ENCODE measurements around the gene DOCK6. TPM values are rescaled to one million over a fixed set of nuclear protein-coding genes. Genes with fewer than 3 reads are reported as not detected.

The DOCK6 gene
- total and polyA plus RNA-seq, 10 of the 15 experiments (the other 5 are each of a cell fraction or from before 2014, with no cell fraction given): 0.76 to 24.8 (median 4.7) TPM

GRCh38 chr19:11273989-11274388 lies 11.7 kb upstream of the DOCK6 start (continued):
- TF ChIP-seq ELK1 (IDR thresholded peaks at IDR 0.05; ENCODE audit: low read depth, low read length) (no peak), SMAD1 (IDR thresholded peaks at IDR 0.05; ENCODE audit: low read depth, partially characterized antibody) (no peak), ESRRA (IDR thresholded peaks at IDR 0.05; ENCODE audit: low read length) (no peak), IKZF1 (conservative IDR thresholded peaks at IDR 0.05) (no peak)
- TF ChIP-seq, protein P1, sequence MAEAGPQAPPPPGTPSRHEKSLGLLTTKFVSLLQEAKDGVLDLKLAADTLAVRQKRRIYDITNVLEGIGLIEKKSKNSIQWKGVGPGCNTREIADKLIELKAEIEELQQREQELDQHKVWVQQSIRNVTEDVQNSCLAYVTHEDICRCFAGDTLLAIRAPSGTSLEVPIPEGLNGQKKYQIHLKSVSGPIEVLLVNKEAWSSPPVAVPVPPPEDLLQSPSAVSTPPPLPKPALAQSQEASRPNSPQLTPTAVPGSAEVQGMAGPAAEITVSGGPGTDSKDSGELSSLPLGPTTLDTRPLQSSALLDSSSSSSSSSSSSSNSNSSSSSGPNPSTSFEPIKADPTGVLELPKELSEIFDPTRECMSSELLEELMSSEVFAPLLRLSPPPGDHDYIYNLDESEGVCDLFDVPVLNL (IDR thresholded peaks at IDR 0.05; ENCODE audit: low read depth, low read length): no peak

GRCh38 chr19:11273296-11273695 lies 11.0 kb upstream of the DOCK6 start:
- Histone ChIP-seq H3K79me2 (ENCODE audit: control insufficient read depth, insufficient read depth, low read length) (no peaks in the 10 kb centered on the region), H3K4me3 (no peak overlapping the region), H3K36me3 (ENCODE audit: control insufficient read depth in 2 of 2, insufficient read depth in 2 of 2, low read length in 1 of 2) (no peaks in the 10 kb centered on the region), H4K20me1 (ENCODE audit: control insufficient read depth, insufficient read depth) (no peaks in the 10 kb centered on the region), H3K9me3 (replicated peaks; ENCODE audit: control insufficient read depth, insufficient read depth, low read length) (no peaks in the 10 kb centered on the region; the same call in 2 of the 3 replicates), H3K4me2 (ENCODE audit: control insufficient read depth, insufficient read depth) (no peak overlapping the region), H3K4me1 (ENCODE audit: control insufficient read depth, insufficient read depth, low read length) (no peaks in the 10 kb centered on the region), H3K9ac (ENCODE audit: control insufficient read depth, insufficient read depth, low read length) (no peak overlapping the region), H3K27me3 (replicated peaks in 1 of 2; ENCODE audit: control insufficient read depth in 2 of 2, insufficient read depth in 2 of 2, low read length in 1 of 2) (no peaks in the 10 kb centered on the region), H2AFZ (ENCODE audit: control insufficient read depth, low read depth, low read length) (no peak overlapping the region), H3K27ac (ENCODE audit: control insufficient read depth, insufficient read depth) (no peak overlapping the region)
- DNase-seq (ENCODE audit: low read depth, low spot score) (no peak), ATAC-seq (no peak), FAIRE-seq (no peak)
- intact Hi-C loops (cut with micrococcal nuclease; ENCODE audit: unreplicated experiment): no loop called here
- no peak for TF ChIP-seq NFXL1 (IDR thresholded peaks at IDR 0.05; ENCODE audit: borderline replicate concordance)
- no peak for TF ChIP-seq CBFB (IDR thresholded peaks at IDR 0.05; ENCODE audit: low read depth)
- TF ChIP-seq SMC3 (IDR thresholded peaks at IDR 0.05; ENCODE audit: borderline replicate concordance, low read length): no peak
- TF ChIP-seq ZSCAN29 (IDR thresholded peaks at IDR 0.05): no peak
- TF ChIP-seq RCOR1 (conservative IDR thresholded peaks at IDR 0.05; ENCODE audit: low read depth, low read length): no peak
- TF ChIP-seq RAD21 (IDR thresholded peaks at IDR 0.05; ENCODE audit: insufficient read depth, low read depth, low read length): no peak
- no peak for TF ChIP-seq CREB1 (IDR thresholded peaks at IDR 0.05; ENCODE audit: low read depth)
- TF ChIP-seq NBN (IDR thresholded peaks at IDR 0.05): no peak
- TF ChIP-seq, protein P2, sequence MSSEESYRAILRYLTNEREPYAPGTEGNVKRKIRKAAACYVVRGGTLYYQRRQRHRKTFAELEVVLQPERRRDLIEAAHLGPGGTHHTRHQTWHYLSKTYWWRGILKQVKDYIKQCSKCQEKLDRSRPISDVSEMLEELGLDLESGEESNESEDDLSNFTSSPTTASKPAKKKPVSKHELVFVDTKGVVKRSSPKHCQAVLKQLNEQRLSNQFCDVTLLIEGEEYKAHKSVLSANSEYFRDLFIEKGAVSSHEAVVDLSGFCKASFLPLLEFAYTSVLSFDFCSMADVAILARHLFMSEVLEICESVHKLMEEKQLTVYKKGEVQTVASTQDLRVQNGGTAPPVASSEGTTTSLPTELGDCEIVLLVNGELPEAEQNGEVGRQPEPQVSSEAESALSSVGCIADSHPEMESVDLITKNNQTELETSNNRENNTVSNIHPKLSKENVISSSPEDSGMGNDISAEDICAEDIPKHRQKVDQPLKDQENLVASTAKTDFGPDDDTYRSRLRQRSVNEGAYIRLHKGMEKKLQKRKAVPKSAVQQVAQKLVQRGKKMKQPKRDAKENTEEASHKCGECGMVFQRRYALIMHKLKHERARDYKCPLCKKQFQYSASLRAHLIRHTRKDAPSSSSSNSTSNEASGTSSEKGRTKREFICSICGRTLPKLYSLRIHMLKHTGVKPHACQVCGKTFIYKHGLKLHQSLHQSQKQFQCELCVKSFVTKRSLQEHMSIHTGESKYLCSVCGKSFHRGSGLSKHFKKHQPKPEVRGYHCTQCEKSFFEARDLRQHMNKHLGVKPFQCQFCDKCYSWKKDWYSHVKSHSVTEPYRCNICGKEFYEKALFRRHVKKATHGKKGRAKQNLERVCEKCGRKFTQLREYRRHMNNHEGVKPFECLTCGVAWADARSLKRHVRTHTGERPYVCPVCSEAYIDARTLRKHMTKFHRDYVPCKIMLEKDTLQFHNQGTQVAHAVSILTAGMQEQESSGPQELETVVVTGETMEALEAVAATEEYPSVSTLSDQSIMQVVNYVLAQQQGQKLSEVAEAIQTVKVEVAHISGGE (CRISPR knock-in tag; IDR thresholded peaks at IDR 0.05): no peak
- no peak for TF ChIP-seq SMAD1 (IDR thresholded peaks at IDR 0.05; ENCODE audit: low read depth, partially characterized antibody)
- POLR2A ChIA-PET: no interaction called here
- SMC1A ChIA-PET (ENCODE audit: uncharacterized antibody, unreplicated experiment): no interaction called here
- CTCF ChIA-PET: interaction anchor here (0.7 kb wide), 1 partner anchor 147 kb away, joined by 3 read pairs; no protein-coding TSS in a partner anchor
- no TSS peak for BruUV-seq (replicated peaks)
- in situ Hi-C loops (cut with MboI): no loop called here
- RAD21 ChIA-PET (ENCODE audit: unreplicated experiment): no interaction called here
- WGBS (ENCODE audit: insufficient coverage, insufficient replicate concordance, low lambda C conversion rate, missing lambda C conversion rate): 5% methylated on average over 2 of the region's 2 CpGs
